ENCODE data around the gene MBOAT2.
"Not testable (repeated sequence)": the region's sequence is repeated elsewhere in the genome, so short reads cannot be mapped to it uniquely, and the experiment has no call there.

MBOAT2 gene

DNA sequence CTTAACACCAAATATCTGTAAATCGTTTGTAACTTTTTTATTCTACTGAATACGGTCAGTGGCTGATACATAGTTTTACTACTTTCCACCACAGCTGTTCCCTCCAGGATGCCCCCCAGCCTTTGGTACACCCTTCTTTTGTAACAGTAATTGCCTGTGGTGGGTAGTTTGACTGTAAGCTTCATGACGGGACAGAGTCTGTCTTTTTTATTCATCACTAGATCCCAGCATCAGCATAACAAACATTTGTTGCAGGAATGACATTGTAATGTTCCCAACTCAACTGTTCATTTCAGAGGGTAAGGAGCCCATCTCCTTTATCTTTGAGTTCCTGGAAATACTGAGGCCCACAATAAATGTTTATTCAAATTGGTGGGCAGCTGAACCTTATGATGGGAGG lies 67.5 kb downstream of the MBOAT2 start:
- Histone ChIP-seq H3K23ac (ENCODE audit: low read length in 2 of 2) (no peak overlapping the region), H3K27ac (ENCODE audit: low read length, poor library complexity, severe bottlenecking) (no peak overlapping the region), H3K4me1 (ENCODE audit: control insufficient read depth, insufficient read depth, low read depth, low read length) (peaks cover 5% of the 10 kb centered on the region), H3K14ac (ENCODE audit: low read length in 2 of 2) (no peak overlapping the region), H3K79me1 (replicated peaks; ENCODE audit: low read length, poor library complexity, severe bottlenecking) (peaks cover 16% of the 10 kb centered on the region), H2AFZ (ENCODE audit: low read depth, low read length) (no peak overlapping the region), H4K8ac (ENCODE audit: low read length) (no peak overlapping the region), H3K9ac (ENCODE audit: low read length) (no peak overlapping the region), H3K4me2 (ENCODE audit: low read length, poor library complexity, severe bottlenecking) (no peak overlapping the region), H3K4ac (ENCODE audit: low read depth in 1 of 2, low read length in 2 of 2) (no peak overlapping the region), H3K36me3 (ENCODE audit: control insufficient read depth in 1 of 2, insufficient read depth in 2 of 2, low read depth in 1 of 2, low read length in 2 of 2) (peaks cover 16 to 33% of the 10 kb centered on the region in 2 experiments), H3K9me3 (ENCODE audit: control insufficient read depth, low read length) (no peaks in the 10 kb centered on the region), H2BK5ac (ENCODE audit: low read depth, low read length, poor library complexity, severe bottlenecking) (no peak overlapping the region), H3K27me3 (ENCODE audit: control insufficient read depth in 1 of 2, insufficient read depth in 1 of 2, low read length in 2 of 2) (no peaks in the 10 kb centered on the region), H2BK15ac (ENCODE audit: low read depth, poor library complexity, severe bottlenecking) (no peak overlapping the region), H4K91ac (ENCODE audit: low read length) (no peak overlapping the region), H2AK5ac (ENCODE audit: low read length, severe bottlenecking) (no peak overlapping the region), H2BK12ac (ENCODE audit: low read length in 2 of 2) (no peak overlapping the region), H3K4me3 (ENCODE audit: insufficient read depth in 1 of 2, low read depth in 1 of 2, low read length in 2 of 2) (no peak overlapping the region), H3K18ac (ENCODE audit: low read depth in 1 of 2, low read length in 2 of 2) (no peak overlapping the region), H2BK120ac (ENCODE audit: low read depth, low read length) (no peak overlapping the region)
- WGBS, result 100% methylated on average over 2 of the region's 3 CpGs
- no peak for DNase-seq

DNA sequence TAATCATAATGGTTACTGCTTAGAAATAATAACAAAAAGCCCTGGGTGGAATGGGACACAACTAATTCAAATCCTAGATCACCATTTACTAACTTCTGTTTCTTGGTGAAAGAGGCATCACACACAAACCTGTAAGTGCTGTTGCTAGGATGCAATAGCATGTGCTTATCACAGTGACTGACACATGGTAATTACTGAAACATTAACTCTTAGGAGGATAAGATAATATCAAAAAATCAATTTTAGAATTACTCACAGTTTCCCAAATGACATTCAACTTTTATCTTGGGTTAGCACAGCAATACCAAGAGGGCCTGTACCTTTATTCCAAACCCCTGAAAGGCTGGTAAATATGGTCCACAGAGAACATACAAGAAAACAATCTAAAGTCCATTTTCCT lies 69.1 kb downstream of the MBOAT2 start:
- Histone ChIP-seq H2BK120ac (ENCODE audit: low read depth, low read length) (no peak overlapping the region), H3K9me3 (ENCODE audit: control insufficient read depth, low read length) (no peaks in the 10 kb centered on the region), H3K9ac (ENCODE audit: low read length) (no peak overlapping the region), H3K79me1 (replicated peaks; ENCODE audit: low read length, poor library complexity, severe bottlenecking) (peaks cover 13% of the 10 kb centered on the region), H4K8ac (ENCODE audit: low read length) (no peak overlapping the region), H2BK12ac (ENCODE audit: low read length in 2 of 2) (no peak overlapping the region), H3K4me1 (ENCODE audit: control insufficient read depth, insufficient read depth, low read depth, low read length) (peaks cover 3% of the 10 kb centered on the region), H3K4me3 (ENCODE audit: insufficient read depth in 1 of 2, low read depth in 1 of 2, low read length in 2 of 2) (no peak overlapping the region), H3K27me3 (ENCODE audit: control insufficient read depth in 1 of 2, insufficient read depth in 1 of 2, low read length in 2 of 2) (no peaks in the 10 kb centered on the region), H3K14ac (ENCODE audit: low read length in 2 of 2) (no peak overlapping the region), H3K4me2 (ENCODE audit: low read length, poor library complexity, severe bottlenecking) (no peak overlapping the region), H2AK5ac (ENCODE audit: low read length, severe bottlenecking) (no peak overlapping the region), H3K18ac (ENCODE audit: low read depth in 1 of 2, low read length in 2 of 2) (no peak overlapping the region), H2AFZ (ENCODE audit: low read depth, low read length) (no peak overlapping the region), H3K36me3 (ENCODE audit: control insufficient read depth in 1 of 2, insufficient read depth in 2 of 2, low read depth in 1 of 2, low read length in 2 of 2) (peaks cover 15 to 29% of the 10 kb centered on the region in 2 experiments), H3K4ac (ENCODE audit: low read depth in 1 of 2, low read length in 2 of 2) (no peak overlapping the region), H2BK15ac (ENCODE audit: low read depth, poor library complexity, severe bottlenecking) (no peak overlapping the region), H3K27ac (ENCODE audit: low read length, poor library complexity, severe bottlenecking) (no peak overlapping the region), H2BK5ac (ENCODE audit: low read depth, low read length, poor library complexity, severe bottlenecking) (no peak overlapping the region), H3K23ac (ENCODE audit: low read length in 2 of 2) (no peak overlapping the region), H4K91ac (ENCODE audit: low read length) (no peak overlapping the region)
- no peak for DNase-seq

DNA sequence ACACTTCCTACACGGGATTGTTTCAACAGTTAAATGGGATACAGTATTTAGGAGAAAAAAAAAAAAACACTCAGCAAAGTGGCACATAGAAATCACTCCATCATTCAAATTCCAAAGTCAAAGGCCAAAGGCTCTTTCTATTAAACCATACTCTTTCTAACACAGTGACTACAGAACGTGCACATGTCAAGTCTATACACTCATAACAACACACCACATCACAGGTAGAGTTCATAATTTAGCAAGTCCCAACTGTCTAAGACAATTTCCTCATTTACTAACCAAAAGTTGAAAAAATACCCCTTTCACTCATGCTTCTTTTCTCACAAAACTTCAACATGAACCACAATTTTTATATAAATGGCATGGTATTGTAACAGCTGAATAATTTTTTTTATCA lies 70.8 kb downstream of the MBOAT2 start:
- Histone ChIP-seq H3K4me1 (ENCODE audit: control insufficient read depth, insufficient read depth, low read depth, low read length) (no peaks in the 10 kb centered on the region), H2AFZ (ENCODE audit: low read depth, low read length) (no peak overlapping the region), H3K4ac (ENCODE audit: low read depth in 1 of 2, low read length in 2 of 2) (no peak overlapping the region), H3K79me1 (replicated peaks; ENCODE audit: low read length, poor library complexity, severe bottlenecking) (peaks cover 9% of the 10 kb centered on the region), H3K36me3 (ENCODE audit: control insufficient read depth in 1 of 2, insufficient read depth in 2 of 2, low read depth in 1 of 2, low read length in 2 of 2) (peaks cover 4 to 13% of the 10 kb centered on the region in 2 experiments), H2BK15ac (ENCODE audit: low read depth, poor library complexity, severe bottlenecking) (no peak overlapping the region), H2BK120ac (ENCODE audit: low read depth, low read length) (no peak overlapping the region), H2AK5ac (ENCODE audit: low read length, severe bottlenecking) (no peak overlapping the region), H3K9me3 (ENCODE audit: control insufficient read depth, low read length) (no peaks in the 10 kb centered on the region), H3K4me2 (ENCODE audit: low read length, poor library complexity, severe bottlenecking) (no peak overlapping the region), H4K8ac (ENCODE audit: low read length) (no peak overlapping the region), H3K27me3 (ENCODE audit: control insufficient read depth in 1 of 2, insufficient read depth in 1 of 2, low read length in 2 of 2) (no peaks in the 10 kb centered on the region), H2BK12ac (ENCODE audit: low read length in 2 of 2) (no peak overlapping the region), H3K27ac (ENCODE audit: low read length, poor library complexity, severe bottlenecking) (no peak overlapping the region), H4K91ac (ENCODE audit: low read length) (no peak overlapping the region), H3K18ac (ENCODE audit: low read depth in 1 of 2, low read length in 2 of 2) (no peak overlapping the region), H2BK5ac (ENCODE audit: low read depth, low read length, poor library complexity, severe bottlenecking) (no peak overlapping the region), H3K14ac (ENCODE audit: low read length in 2 of 2) (no peak overlapping the region), H3K9ac (ENCODE audit: low read length) (no peak overlapping the region), H3K23ac (ENCODE audit: low read length in 2 of 2) (no peak overlapping the region), H3K4me3 (ENCODE audit: insufficient read depth in 1 of 2, low read depth in 1 of 2, low read length in 2 of 2) (no peak overlapping the region)
- WGBS, result 89% methylated on average over 2 of the region's 2 CpGs
- no peak for DNase-seq

DNA sequence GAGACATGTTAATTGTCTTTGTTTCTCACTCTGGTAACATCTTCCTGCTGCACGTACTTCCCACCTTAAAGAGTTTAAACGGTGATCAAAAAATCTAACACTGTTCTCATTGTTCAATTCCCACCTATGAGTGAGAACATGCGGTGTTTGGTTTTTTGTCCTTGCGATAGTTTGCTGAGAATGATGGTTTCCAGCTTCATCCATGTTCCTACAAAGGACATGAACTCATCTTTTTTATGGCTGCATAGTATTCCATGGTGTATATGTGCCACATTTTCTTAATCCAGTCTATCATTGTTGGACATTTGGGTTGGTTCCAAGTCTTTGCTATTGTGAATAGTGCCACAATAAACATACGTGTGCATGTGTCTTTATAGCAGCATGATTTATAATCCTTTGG lies 73.3 kb downstream of the MBOAT2 start:
- H4K8ac ChIP-seq (ENCODE audit: low read length); H3K9me3 ChIP-seq (ENCODE audit: control insufficient read depth, low read length); H3K9ac ChIP-seq (ENCODE audit: low read length); H3K36me3 ChIP-seq (ENCODE audit: control insufficient read depth in 1 of 2, insufficient read depth in 2 of 2, low read depth in 1 of 2, low read length in 2 of 2); H2AFZ ChIP-seq (ENCODE audit: low read depth, low read length); H3K14ac ChIP-seq (ENCODE audit: low read length in 2 of 2); H2BK15ac ChIP-seq (ENCODE audit: low read depth, poor library complexity, severe bottlenecking); H4K91ac ChIP-seq (ENCODE audit: low read length); H3K4me2 ChIP-seq (ENCODE audit: low read length, poor library complexity, severe bottlenecking); DNase-seq; H3K4me3 ChIP-seq (ENCODE audit: insufficient read depth in 1 of 2, low read depth in 1 of 2, low read length in 2 of 2); H3K27ac ChIP-seq (ENCODE audit: low read length, poor library complexity, severe bottlenecking); H3K18ac ChIP-seq (ENCODE audit: low read depth in 1 of 2, low read length in 2 of 2); H2BK12ac ChIP-seq (ENCODE audit: low read length in 2 of 2); H3K4ac ChIP-seq (ENCODE audit: low read depth in 1 of 2, low read length in 2 of 2); H2BK5ac ChIP-seq (ENCODE audit: low read depth, low read length, poor library complexity, severe bottlenecking); H3K4me1 ChIP-seq (ENCODE audit: control insufficient read depth, insufficient read depth, low read depth, low read length); H2AK5ac ChIP-seq (ENCODE audit: low read length, severe bottlenecking); H2BK120ac ChIP-seq (ENCODE audit: low read depth, low read length); H3K27me3 ChIP-seq (ENCODE audit: control insufficient read depth in 1 of 2, insufficient read depth in 1 of 2, low read length in 2 of 2); H3K23ac ChIP-seq (ENCODE audit: low read length in 2 of 2): not testable (repeated sequence)
- 93% methylated on average over 3 of the region's 5 CpGs for WGBS
- peaks cover 11% of the 10 kb centered on the region for H3K79me1 ChIP-seq (replicated peaks; ENCODE audit: low read length, poor library complexity, severe bottlenecking)
